Hepatocyte (in vitro differentiated cells): ENCODE data around the gene ADGRV1.

Experiments
- EZH2 ChIP-seq: fragments of 200-600 bp; sonication (generic); IDR thresholded peaks from 2 replicates; pipeline ENCODE4 v1.6.1; 2016; ENCODE audit warnings: antibody characterized with exemption, mild to moderate bottlenecking, borderline replicate concordance
- TF ChIP-seq, protein P1 (sequence below): fragments of 200-600 bp; sonication (generic); IDR thresholded peaks from 2 replicates; pipeline ENCODE4 v1.5.1; 2016; ENCODE audit warnings: antibody characterized with exemption, mild to moderate bottlenecking; ENCODE audit not compliant: poor library complexity

DNA sequence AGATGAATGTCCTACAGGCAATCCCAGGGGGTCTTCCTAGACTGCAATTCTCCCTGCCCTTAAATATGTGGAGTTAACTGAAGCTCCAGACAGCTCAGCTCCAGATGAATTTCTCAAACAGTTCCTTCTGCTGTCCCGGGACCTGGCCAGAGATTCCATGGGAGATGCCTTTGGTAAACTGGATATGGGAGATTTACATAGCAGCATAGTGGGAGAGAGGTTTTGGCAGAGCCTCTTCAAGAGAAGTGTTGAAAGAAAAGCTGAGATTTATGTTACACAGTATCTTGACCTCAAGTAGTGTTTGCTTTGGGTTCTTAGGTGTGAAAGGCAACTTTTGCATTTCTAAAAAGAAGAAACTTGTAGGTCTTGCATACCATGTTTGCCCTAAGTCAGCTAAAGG lies 459.6 kb downstream of the ADGRV1 start:
- TF ChIP-seq, protein P1, sequence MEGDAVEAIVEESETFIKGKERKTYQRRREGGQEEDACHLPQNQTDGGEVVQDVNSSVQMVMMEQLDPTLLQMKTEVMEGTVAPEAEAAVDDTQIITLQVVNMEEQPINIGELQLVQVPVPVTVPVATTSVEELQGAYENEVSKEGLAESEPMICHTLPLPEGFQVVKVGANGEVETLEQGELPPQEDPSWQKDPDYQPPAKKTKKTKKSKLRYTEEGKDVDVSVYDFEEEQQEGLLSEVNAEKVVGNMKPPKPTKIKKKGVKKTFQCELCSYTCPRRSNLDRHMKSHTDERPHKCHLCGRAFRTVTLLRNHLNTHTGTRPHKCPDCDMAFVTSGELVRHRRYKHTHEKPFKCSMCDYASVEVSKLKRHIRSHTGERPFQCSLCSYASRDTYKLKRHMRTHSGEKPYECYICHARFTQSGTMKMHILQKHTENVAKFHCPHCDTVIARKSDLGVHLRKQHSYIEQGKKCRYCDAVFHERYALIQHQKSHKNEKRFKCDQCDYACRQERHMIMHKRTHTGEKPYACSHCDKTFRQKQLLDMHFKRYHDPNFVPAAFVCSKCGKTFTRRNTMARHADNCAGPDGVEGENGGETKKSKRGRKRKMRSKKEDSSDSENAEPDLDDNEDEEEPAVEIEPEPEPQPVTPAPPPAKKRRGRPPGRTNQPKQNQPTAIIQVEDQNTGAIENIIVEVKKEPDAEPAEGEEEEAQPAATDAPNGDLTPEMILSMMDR, result no peak
- no peak for TF ChIP-seq EZH2
